ENCODE measurements around the gene GPR132.

GPR132 gene

GRCh38 chr14:105014631-105015030 lies 50.6 kb downstream of the GPR132 start:
- Histone ChIP-seq H3K9ac (ENCODE audit: low read length) (no peak overlapping the region), H3K27ac (ENCODE audit: low read length) (no peak overlapping the region)

GRCh38 chr14:105014032-105014431 lies 51.2 kb downstream of the GPR132 start:
- H3K9ac ChIP-seq (ENCODE audit: low read length): no peak overlapping the region
- DNase-seq: no peak
- peaks cover 94% of the 10 kb centered on the region for H3K79me2 ChIP-seq (ENCODE audit: low read length)
- H3K9me3 ChIP-seq (replicated peaks; ENCODE audit: insufficient read depth, low read length): no peaks in the 10 kb centered on the region
- H3K9me2 ChIP-seq (replicated peaks; ENCODE audit: insufficient read depth, low read length): no peaks in the 10 kb centered on the region
- no peaks in the 10 kb centered on the region; the same call in 1 of the 2 replicates for H3K36me3 ChIP-seq (replicated peaks; ENCODE audit: insufficient read depth, low read length)
- peaks cover 39% of the 10 kb centered on the region for H4K20me1 ChIP-seq (ENCODE audit: insufficient read depth, low read length)
- no peak overlapping the region for H3K4me3 ChIP-seq (ENCODE audit: low read length)
- H2AFZ ChIP-seq (ENCODE audit: low read length): no peak overlapping the region
- H3F3A ChIP-seq (ENCODE audit: insufficient read depth, low read length): no peaks in the 10 kb centered on the region
- H3K27me3 ChIP-seq (replicated peaks; ENCODE audit: insufficient read depth, low read length): no peaks in the 10 kb centered on the region
- H3K4me2 ChIP-seq (ENCODE audit: low read depth, low read length): no peak overlapping the region
- no peak overlapping the region for H3K27ac ChIP-seq (ENCODE audit: low read length)
- no peak for TF ChIP-seq EZH2phosphoT487 (IDR thresholded peaks at IDR 0.05; ENCODE audit: low read length)
- no peak for TF ChIP-seq EZH2 (optimal IDR thresholded peaks at IDR 0.05; ENCODE audit: low read depth, low read length)
- no peak for TF ChIP-seq CTCF (IDR thresholded peaks at IDR 0.05; ENCODE audit: low read length)
- peaks cover 10% of the 10 kb centered on the region for H3K4me1 ChIP-seq (ENCODE audit: low read length)

More at GRCh38 chr14:105014631-105015030, 50.6 kb downstream of the GPR132 start:
- H3K79me2 ChIP-seq (ENCODE audit: low read length): peaks cover 100% of the 10 kb centered on the region
- H3K27me3 ChIP-seq (replicated peaks; ENCODE audit: insufficient read depth, low read length): no peaks in the 10 kb centered on the region
- TF ChIP-seq CTCF (IDR thresholded peaks at IDR 0.05; ENCODE audit: low read length): no peak
- TF ChIP-seq EZH2phosphoT487 (IDR thresholded peaks at IDR 0.05; ENCODE audit: low read length): no peak
- TF ChIP-seq EZH2 (optimal IDR thresholded peaks at IDR 0.05; ENCODE audit: low read depth, low read length): no peak
- H4K20me1 ChIP-seq (ENCODE audit: insufficient read depth, low read length): peaks cover 40% of the 10 kb centered on the region
- H3K9me2 ChIP-seq (replicated peaks; ENCODE audit: insufficient read depth, low read length): no peaks in the 10 kb centered on the region
- H3K4me3 ChIP-seq (ENCODE audit: low read length): no peak overlapping the region
- H2AFZ ChIP-seq (ENCODE audit: low read length): no peak overlapping the region
- H3F3A ChIP-seq (ENCODE audit: insufficient read depth, low read length): no peaks in the 10 kb centered on the region
- DNase-seq: no peak
- H3K9me3 ChIP-seq (replicated peaks; ENCODE audit: insufficient read depth, low read length): no peaks in the 10 kb centered on the region
- H3K4me1 ChIP-seq (ENCODE audit: low read length): peaks cover 14% of the 10 kb centered on the region
- no peak overlapping the region for H3K4me2 ChIP-seq (ENCODE audit: low read depth, low read length)
- no peaks in the 10 kb centered on the region; the same call in 1 of the 2 replicates for H3K36me3 ChIP-seq (replicated peaks; ENCODE audit: insufficient read depth, low read length)

GRCh38 chr14:105013150-105013785 lies 52.0 kb downstream of the GPR132 start:
- TF ChIP-seq EZH2phosphoT487 (IDR thresholded peaks at IDR 0.05; ENCODE audit: low read length) (no peak), CTCF (IDR thresholded peaks at IDR 0.05; ENCODE audit: low read length) (no peak), EZH2 (optimal IDR thresholded peaks at IDR 0.05; ENCODE audit: low read depth, low read length) (no peak)
- Histone ChIP-seq H3K9ac (ENCODE audit: low read length) (no peak overlapping the region), H2AFZ (ENCODE audit: low read length) (no peak overlapping the region), H3K27me3 (replicated peaks; ENCODE audit: insufficient read depth, low read length) (no peaks in the 10 kb centered on the region), H3K4me1 (ENCODE audit: low read length) (peaks cover 6% of the 10 kb centered on the region), H3K36me3 (replicated peaks; ENCODE audit: insufficient read depth, low read length) (no peaks in the 10 kb centered on the region; the same call in 1 of the 2 replicates), H3K9me2 (replicated peaks; ENCODE audit: insufficient read depth, low read length) (no peaks in the 10 kb centered on the region), H3K4me3 (ENCODE audit: low read length) (no peak overlapping the region), H4K20me1 (ENCODE audit: insufficient read depth, low read length) (peaks cover 36% of the 10 kb centered on the region), H3K79me2 (ENCODE audit: low read length) (peaks cover 86% of the 10 kb centered on the region), H3F3A (ENCODE audit: insufficient read depth, low read length) (no peaks in the 10 kb centered on the region), H3K4me2 (ENCODE audit: low read depth, low read length) (no peak overlapping the region), H3K9me3 (replicated peaks; ENCODE audit: insufficient read depth, low read length) (no peaks in the 10 kb centered on the region), H3K27ac (ENCODE audit: low read length) (no peak overlapping the region)
- DNase-seq: no peak
